ENCODE results near the gene SPHK2.

- no peak for TF ChIP-seq CTCF (IDR thresholded peaks at IDR 0.05)
- peak; percentile 81 for TF ChIP-seq POLR2A (IDR thresholded peaks at IDR 0.05)
These were observed 16.1 kb downstream of the SPHK2 start for GRCh38 chr19:48635263-48635965.
